H9 (cell line): Measurements from ENCODE around the gene NOX5. TPM values are rescaled to one million over a fixed set of nuclear protein-coding genes. Genes with fewer than 3 reads are reported as not detected.

Source experiments
- DNase-seq: peaks from one replicate; pipeline ENCODE4 v3.0.0-alpha.2; 2017
- H2AFZ ChIP-seq: one replicate; pipeline ENCODE4 v1.6.1; 2013; ENCODE audit warnings: mild to moderate bottlenecking, low read length, control low read depth, moderate library complexity
- H2AK5ac ChIP-seq: 2 replicates; pipeline ENCODE4 v1.6.1; 2013; ENCODE audit warnings: low read length, control low read depth, mixed read lengths; ENCODE audit not compliant: insufficient read length
- H2BK120ac ChIP-seq: one replicate; pipeline ENCODE4 v1.6.1; 2013; ENCODE audit warnings: low read depth, mild to moderate bottlenecking, low read length, control low read depth, inconsistent platforms; ENCODE audit not compliant: poor library complexity, severe bottlenecking
- H2BK12ac ChIP-seq: 2 replicates; pipeline ENCODE4 v1.6.1; 2013; ENCODE audit warnings: low read length, control low read depth, mixed read lengths, low read depth; ENCODE audit not compliant: insufficient read length
- H2BK15ac ChIP-seq: 2 replicates; pipeline ENCODE4 v1.6.1; 2013; ENCODE audit warnings: low read depth, low read length, control low read depth
- H2BK20ac ChIP-seq: one replicate; pipeline ENCODE4 v1.6.1; 2013; ENCODE audit warnings: low read depth, mild to moderate bottlenecking, low read length, control low read depth, inconsistent platforms; ENCODE audit not compliant: poor library complexity, severe bottlenecking
- H2BK5ac ChIP-seq: 2 replicates; pipeline ENCODE4 v1.6.1; 2013; ENCODE audit warnings: low read length, control low read depth, mixed read lengths; ENCODE audit not compliant: insufficient read length
- H3K14ac ChIP-seq: 2 replicates; pipeline ENCODE4 v1.6.1; 2013; ENCODE audit warnings: low read length, control low read depth; ENCODE audit not compliant: insufficient read depth
- H3K18ac ChIP-seq: 2 replicates; pipeline ENCODE4 v1.6.1; 2013; ENCODE audit warnings: low read depth, mild to moderate bottlenecking, mixed read lengths, low read length, control low read depth; ENCODE audit not compliant: insufficient read length
- H3K23ac ChIP-seq: 2 replicates; pipeline ENCODE4 v1.6.1; 2013; ENCODE audit warnings: low read length, control low read depth, mixed read lengths, low read depth; ENCODE audit not compliant: insufficient read length
- H3K23me2 ChIP-seq: 2 replicates; pipeline ENCODE4 v1.6.1; 2013; ENCODE audit warnings: low read depth, mild to moderate bottlenecking, mixed read lengths, low read length, control low read depth; ENCODE audit not compliant: insufficient read length, poor library complexity, severe bottlenecking
- H3K27ac ChIP-seq: 2 replicates; pipeline ENCODE4 v1.5.1; 2013; ENCODE audit warnings: low read length, control low read depth, mixed read lengths, low read depth; ENCODE audit not compliant: insufficient read length
- H3K27me3 ChIP-seq: 2 replicates; pipeline ENCODE4 v1.6.1; 2013; ENCODE audit warnings: low read length, control low read depth, inconsistent platforms; ENCODE audit not compliant: insufficient read depth
- H3K4ac ChIP-seq: 2 replicates; pipeline ENCODE4 v1.6.1; 2013; ENCODE audit warnings: low read depth, mild to moderate bottlenecking, control low read depth, inconsistent platforms, low read length, moderate library complexity
- H3K4me1 ChIP-seq: 2 replicates; pipeline ENCODE4 v1.6.1; 2013; ENCODE audit warnings: low read length, control low read depth, inconsistent platforms; ENCODE audit not compliant: insufficient read depth
- H3K4me2 ChIP-seq: 2 replicates; pipeline ENCODE4 v1.6.1; 2013; ENCODE audit warnings: low read length, control low read depth, mixed read lengths; ENCODE audit not compliant: insufficient read length, insufficient read depth
- H3K56ac ChIP-seq: 2 replicates; pipeline ENCODE4 v1.6.1; 2013; ENCODE audit warnings: low read depth, mild to moderate bottlenecking, mixed read lengths, low read length, control low read depth; ENCODE audit not compliant: insufficient read length
- H3K79me1 ChIP-seq: 2 replicates; pipeline ENCODE4 v1.6.1; 2013; ENCODE audit warnings: low read depth, mild to moderate bottlenecking, moderate library complexity, low read length, control low read depth, inconsistent platforms; ENCODE audit not compliant: insufficient read depth, poor library complexity, severe bottlenecking
- H3K79me2 ChIP-seq: 2 replicates; pipeline ENCODE4 v1.6.1; 2013; ENCODE audit warnings: low read length, control low read depth, inconsistent platforms; ENCODE audit not compliant: insufficient read depth
- H3K9ac ChIP-seq: 2 replicates; pipeline ENCODE4 v1.6.1; 2013; ENCODE audit warnings: low read length, control low read depth, mixed read lengths; ENCODE audit not compliant: insufficient read length; ENCODE audit errors: extremely low read depth
- H3K9me3 ChIP-seq: one replicate; pipeline ENCODE4 v1.6.1; 2013; ENCODE audit warnings: low read depth, low read length, inconsistent platforms; ENCODE audit not compliant: control insufficient read depth
- H3T11ph ChIP-seq: one replicate; pipeline ENCODE4 v1.6.1; 2013; ENCODE audit warnings: mild to moderate bottlenecking, low read length, control low read depth, inconsistent platforms
- H4K20me1 ChIP-seq: one replicate; pipeline ENCODE4 v1.6.1; 2013; ENCODE audit not compliant: control insufficient read depth, insufficient read length, insufficient read depth
- H4K5ac ChIP-seq: 2 replicates; pipeline ENCODE4 v1.6.1; 2013; ENCODE audit warnings: low read depth, mild to moderate bottlenecking, mixed read lengths, low read length, control low read depth; ENCODE audit not compliant: insufficient read length
- H4K8ac ChIP-seq: replicated peaks from 2 replicates; pipeline ENCODE4 v1.6.1; 2013; ENCODE audit warnings: low read length, control low read depth, mixed read lengths, low read depth; ENCODE audit not compliant: insufficient read length
- H4K91ac ChIP-seq: 2 replicates; pipeline ENCODE4 v1.6.1; 2013; ENCODE audit warnings: low read depth, mild to moderate bottlenecking, moderate library complexity, mixed read lengths, low read length, control low read depth; ENCODE audit not compliant: insufficient read length
- H3K27ac Mint-ChIP-seq, 3 experiments: 2 replicates in 2 of 3; 3 replicates in 1 of 3; pipeline ENCODE4 v1.8.0; 2020 to 2021; ENCODE audit warnings: mixed read lengths in 3 of 3, mild to moderate bottlenecking in 1 of 3, moderate library complexity in 1 of 3
- H3K27me3 Mint-ChIP-seq: 2 replicates; pipeline ENCODE4 v1.8.0; 2021; ENCODE audit warnings: low read depth, mild to moderate bottlenecking, moderate library complexity, mixed read lengths
- H3K36me3 Mint-ChIP-seq, 3 experiments: 2 replicates in 2 of 3; 3 replicates in 1 of 3; pipeline ENCODE4 v1.8.0; 2020 to 2021; ENCODE audit warnings: low read depth in 3 of 3, mixed read lengths in 3 of 3; ENCODE audit not compliant: insufficient read depth in 1 of 3
- H3K4me1 Mint-ChIP-seq, 2 experiments: 2 replicates each; pipeline ENCODE4 v1.8.0; 2020; ENCODE audit warnings: mixed read lengths in 2 of 2
- H3K4me3 Mint-ChIP-seq, 2 experiments: 2 replicates in 1 of 2; 3 replicates in 1 of 2; pipeline ENCODE4 v1.8.0; 2020 to 2021; ENCODE audit warnings: mild to moderate bottlenecking in 2 of 2, mixed read lengths in 2 of 2, moderate library complexity in 1 of 2
- H3K9me3 Mint-ChIP-seq, 2 experiments: 2 replicates in 1 of 2; 3 replicates in 1 of 2; pipeline ENCODE4 v1.8.0; 2020; ENCODE audit warnings: mild to moderate bottlenecking in 2 of 2, mixed read lengths in 2 of 2, moderate library complexity in 1 of 2
- CTCF ChIP-seq: fragments of 200-600 bp; sonication (generic); conservative IDR thresholded peaks from 3 replicates; pipeline ENCODE4 v1.8.0; 2021; ENCODE audit warnings: antibody characterized with exemption, mild to moderate bottlenecking
- WGBS: extraction: QIAGEN DNeasy Blood & Tissue Kit; methylation state at CpG from one replicate; pipeline ENCODE4 v1.1.7; 2013; ENCODE audit warnings: missing lambda C conversion rate, low lambda C conversion rate, mixed read lengths; ENCODE audit not compliant: insufficient read length; ENCODE audit errors: extremely low coverage; 5-methylcytosine and 5-hydroxymethylcytosine counted together
- total RNA-seq: library from RNA; stranded (reverse); gene quantifications from 2 replicates; pipeline ENCODE4 v1.2.1, GENCODE V29; 2021

The NOX5 gene
- total RNA-seq, 1 experiment from 2014 or later, result 0.04 TPM

GRCh38 chr15:69075440-69075839 is 60.9 kb downstream of the NOX5 start:
- Histone ChIP-seq H3K9me3 (no peaks in the 10 kb centered on the region), H3K18ac (no peak overlapping the region), H3K14ac (no peak overlapping the region), H2BK20ac (no peak overlapping the region), H4K91ac (no peak overlapping the region), H3K79me2 (no peaks in the 10 kb centered on the region), H3K9ac (no peak overlapping the region), H3K4me1 (peaks cover 9% of the 10 kb centered on the region), H2BK15ac (no peak overlapping the region), H2AFZ (no peak overlapping the region), H2AK5ac (no peak overlapping the region), H3K56ac (no peak overlapping the region), H2BK5ac (no peak overlapping the region), H2BK12ac (no peak overlapping the region), H3K23me2 (peaks cover 11% of the 10 kb centered on the region), H3K4ac (no peak overlapping the region), H4K8ac (no peak overlapping the region), H3K79me1 (no peaks in the 10 kb centered on the region), H4K5ac (no peak overlapping the region), H3K27ac (no peak overlapping the region), H3K23ac (no peak overlapping the region), H3T11ph (no peak overlapping the region), H3K4me2 (no peak overlapping the region), H2BK120ac (no peak overlapping the region), H4K20me1 (no peaks in the 10 kb centered on the region), H3K27me3 (peaks cover 2% of the 10 kb centered on the region; the same call in 1 of the 2 replicates)
- no CpG with 5 or more reads among the region's 5 CpGs for WGBS
- Mint-ChIP-seq H3K4me1 (peaks cover 32 to 42% of the 10 kb centered on the region in 2 experiments), H3K9me3 (peaks cover 7 to 10% of the 10 kb centered on the region in 2 experiments), H3K27ac (no peak overlapping the region), H3K4me3 (no peak overlapping the region), H3K27me3 (peaks cover 56% of the 10 kb centered on the region), H3K36me3 (peaks cover 2 to 5% (median 4%) of the 10 kb centered on the region in 3 experiments; a peak in 4 of 7 replicates)
- no peak for TF ChIP-seq CTCF
- DNase-seq, result no peak
